GM11168 (cell line): ENCODE results near the gene KAT8.

Source experiments
- in situ Hi-C: fragments of 300-500 bp; cut with MboI; formaldehyde crosslinking; loops from one replicate; pipeline ENCODE4 v1.12.0; 2022; ENCODE audit warnings: low sequenced_read_pairs; ENCODE audit not compliant: unreplicated experiment

Gene KAT8

GRCh38 chr16:31106509-31107464 is 10.7 kb upstream of the KAT8 start:
- in situ Hi-C loops = no loop called here

GRCh38 chr16:31107465-31107867 is 10.0 kb upstream of the KAT8 start:
- in situ Hi-C loops = no loop called here

- in situ Hi-C loops = no loop called here
Observed at GRCh38 chr16:31108035-31108793, 9.2 kb upstream of the KAT8 start, which contains the start of gene BCKDK. TSS of gene BCKDK (plus strand) at chr16:31108386. CDS start at chr16:31109224, 838 bp downstream.

GRCh38 chr16:31108794-31109558 is 8.5 kb upstream of the KAT8 start:
- in situ Hi-C loops = no loop called here

- in situ Hi-C loops = no loop called here
Observed at GRCh38 chr16:31109622-31110021, 7.8 kb upstream of the KAT8 start.

- in situ Hi-C loops = no loop called here
Observed at GRCh38 chr16:31110106-31111034, 7.1 kb upstream of the KAT8 start.

GRCh38 chr16:31111881-31112466 is 5.5 kb upstream of the KAT8 start:
- in situ Hi-C loops = no loop called here

- in situ Hi-C loops = no loop called here
Observed at GRCh38 chr16:31112711-31113110, 4.8 kb upstream of the KAT8 start.

GRCh38 chr16:31113121-31114120 is 4.0 kb upstream of the KAT8 start:
- in situ Hi-C loops = no loop called here

- in situ Hi-C loops = no loop called here
Observed at GRCh38 chr16:31114468-31114867, 3.0 kb upstream of the KAT8 start.

GRCh38 chr16:31118223-31119155 is 1.0 kb downstream of the KAT8 start:
- in situ Hi-C loops = no loop called here

- in situ Hi-C loops = no loop called here
Observed at GRCh38 chr16:31120129-31120528, 2.7 kb downstream of the KAT8 start.

GRCh38 chr16:31125844-31126243 is 8.4 kb downstream of the KAT8 start:
- in situ Hi-C loops = no loop called here

- in situ Hi-C loops = no loop called here
Observed at GRCh38 chr16:31127182-31127581, 9.7 kb downstream of the KAT8 start.

GRCh38 chr16:31128711-31129567 is 11.5 kb downstream of the KAT8 start:
- in situ Hi-C loops = no loop called here
